ENCODE measurements around the gene MERTK.

Gene MERTK

DNA sequence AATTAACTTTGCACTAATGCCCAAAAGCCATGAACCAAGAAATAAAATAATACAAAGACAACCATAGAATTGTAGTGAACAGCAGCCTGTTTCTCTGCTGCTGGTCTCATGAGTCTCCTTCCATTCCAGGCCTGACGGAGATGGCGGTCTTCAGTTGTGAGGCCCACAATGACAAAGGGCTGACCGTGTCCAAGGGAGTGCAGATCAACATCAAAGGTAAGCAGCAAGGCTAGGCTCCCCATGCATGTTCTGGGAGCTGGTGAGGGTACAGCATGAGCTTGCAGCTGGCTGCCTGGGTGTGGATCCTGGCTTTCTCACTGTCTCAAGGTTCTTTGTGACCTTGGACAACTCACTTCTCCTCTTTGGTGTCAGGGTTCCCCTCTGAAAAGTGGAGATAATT lies 66.7 kb downstream of the MERTK start:
- TF ChIP-seq ZFX (IDR thresholded peaks at IDR 0.05), result no peak
- TF ChIP-seq, protein P1, sequence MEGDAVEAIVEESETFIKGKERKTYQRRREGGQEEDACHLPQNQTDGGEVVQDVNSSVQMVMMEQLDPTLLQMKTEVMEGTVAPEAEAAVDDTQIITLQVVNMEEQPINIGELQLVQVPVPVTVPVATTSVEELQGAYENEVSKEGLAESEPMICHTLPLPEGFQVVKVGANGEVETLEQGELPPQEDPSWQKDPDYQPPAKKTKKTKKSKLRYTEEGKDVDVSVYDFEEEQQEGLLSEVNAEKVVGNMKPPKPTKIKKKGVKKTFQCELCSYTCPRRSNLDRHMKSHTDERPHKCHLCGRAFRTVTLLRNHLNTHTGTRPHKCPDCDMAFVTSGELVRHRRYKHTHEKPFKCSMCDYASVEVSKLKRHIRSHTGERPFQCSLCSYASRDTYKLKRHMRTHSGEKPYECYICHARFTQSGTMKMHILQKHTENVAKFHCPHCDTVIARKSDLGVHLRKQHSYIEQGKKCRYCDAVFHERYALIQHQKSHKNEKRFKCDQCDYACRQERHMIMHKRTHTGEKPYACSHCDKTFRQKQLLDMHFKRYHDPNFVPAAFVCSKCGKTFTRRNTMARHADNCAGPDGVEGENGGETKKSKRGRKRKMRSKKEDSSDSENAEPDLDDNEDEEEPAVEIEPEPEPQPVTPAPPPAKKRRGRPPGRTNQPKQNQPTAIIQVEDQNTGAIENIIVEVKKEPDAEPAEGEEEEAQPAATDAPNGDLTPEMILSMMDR (conservative IDR thresholded peaks at IDR 0.05), result no peak
- H3K27ac ChIP-seq, result no peak overlapping the region

DNA sequence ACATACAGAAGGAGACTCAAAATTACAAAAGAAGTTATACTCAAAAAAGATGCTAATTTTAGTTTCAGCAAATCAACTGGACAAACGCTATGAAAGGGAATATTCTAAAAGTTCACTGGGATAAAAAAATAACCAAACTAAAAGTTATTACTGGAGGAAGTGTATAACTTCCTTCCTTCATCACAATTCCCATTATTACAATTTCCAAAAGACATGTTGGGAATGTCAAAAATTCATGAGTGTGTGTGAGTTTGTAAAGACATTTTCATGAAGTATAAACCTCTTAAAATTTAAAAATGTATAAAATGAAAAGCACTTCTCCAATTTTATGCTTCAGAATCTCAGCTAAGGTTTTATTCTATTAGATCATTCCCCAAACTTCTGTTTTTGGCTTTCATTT lies 67.8 kb downstream of the MERTK start:
- no peak overlapping the region for H3K27ac ChIP-seq
- TF ChIP-seq, protein P1 (conservative IDR thresholded peaks at IDR 0.05), result no peak
- no peak for TF ChIP-seq ZFX (IDR thresholded peaks at IDR 0.05)

DNA sequence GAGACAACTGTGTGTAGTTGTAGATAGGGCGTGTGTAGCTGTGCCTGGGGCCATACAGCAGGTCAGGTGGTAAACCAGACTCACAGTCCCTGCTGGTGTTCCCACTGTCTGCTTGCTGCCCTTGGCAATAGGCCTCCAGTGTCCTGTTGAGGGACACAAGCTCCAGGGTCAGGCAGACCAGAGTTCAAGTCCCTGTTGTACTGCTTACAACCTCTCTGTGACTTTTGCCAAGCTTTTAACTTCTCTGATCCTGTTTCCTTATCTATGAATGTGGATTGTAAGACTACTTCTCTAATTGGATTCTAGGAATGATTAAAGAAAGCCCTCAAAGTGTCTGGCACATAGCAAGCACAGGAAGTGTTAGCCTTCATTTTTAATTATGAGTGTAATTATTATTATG lies 68.6 kb downstream of the MERTK start:
- H3K27ac ChIP-seq, result no peak overlapping the region
- TF ChIP-seq, protein P1 (conservative IDR thresholded peaks at IDR 0.05), result no peak
- TF ChIP-seq ZFX (IDR thresholded peaks at IDR 0.05), result no peak

DNA sequence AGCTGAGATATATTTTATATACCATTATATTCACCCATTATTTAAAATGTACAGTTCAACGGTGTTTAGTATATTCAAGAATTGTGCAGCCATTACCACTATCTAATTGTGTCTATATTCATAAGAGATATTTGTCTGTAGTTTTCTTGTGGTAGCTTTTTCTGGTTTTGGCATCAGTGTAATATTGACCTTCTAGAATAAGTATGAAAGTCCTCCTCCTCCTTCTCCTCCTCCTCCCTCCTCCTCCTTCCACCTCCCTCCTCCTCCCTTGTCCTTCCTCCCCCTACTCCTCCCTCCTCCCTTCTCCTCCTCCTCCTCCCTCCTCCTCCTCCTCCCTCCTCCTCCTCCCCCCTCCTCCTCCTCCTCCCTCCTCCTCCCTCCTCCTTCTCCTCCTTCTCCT lies 72.0 kb downstream of the MERTK start:
- no peak overlapping the region for H3K27ac ChIP-seq
- TF ChIP-seq, protein P1 (conservative IDR thresholded peaks at IDR 0.05), result no peak
- TF ChIP-seq ZFX (IDR thresholded peaks at IDR 0.05), result no peak

DNA sequence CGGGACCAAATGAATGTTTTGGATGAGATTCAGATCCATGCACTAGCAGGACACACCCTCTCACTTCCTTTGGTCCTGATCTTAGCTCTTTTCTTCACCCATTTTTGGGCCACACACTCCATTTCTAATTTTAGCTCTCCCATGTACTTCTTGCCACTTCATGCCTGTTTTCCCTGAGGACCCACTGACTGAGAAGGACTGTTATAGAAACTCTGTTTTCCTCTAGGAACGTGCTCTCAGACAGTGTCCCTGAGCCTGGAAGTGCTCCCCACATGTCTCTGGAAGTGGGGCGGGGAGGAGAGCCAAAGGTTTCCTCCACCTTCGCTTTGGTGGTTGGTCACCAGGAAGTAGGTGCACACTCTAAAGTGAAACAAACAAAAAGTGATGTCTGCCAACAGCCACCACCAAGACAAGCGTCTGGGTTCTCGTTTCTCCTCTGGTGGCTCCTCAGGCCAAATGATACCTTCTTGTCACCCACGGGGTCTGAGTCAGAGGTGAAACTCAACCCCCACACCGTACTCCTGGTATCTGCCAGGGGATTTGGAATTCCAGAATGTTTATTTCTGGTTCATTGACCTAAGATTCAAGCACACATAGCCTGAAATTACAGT lies 74.7 kb downstream of the MERTK start:
- no peak overlapping the region for H3K27ac ChIP-seq
- TF ChIP-seq, protein P1 (conservative IDR thresholded peaks at IDR 0.05), result no peak
- no peak for TF ChIP-seq ZFX (IDR thresholded peaks at IDR 0.05)

DNA sequence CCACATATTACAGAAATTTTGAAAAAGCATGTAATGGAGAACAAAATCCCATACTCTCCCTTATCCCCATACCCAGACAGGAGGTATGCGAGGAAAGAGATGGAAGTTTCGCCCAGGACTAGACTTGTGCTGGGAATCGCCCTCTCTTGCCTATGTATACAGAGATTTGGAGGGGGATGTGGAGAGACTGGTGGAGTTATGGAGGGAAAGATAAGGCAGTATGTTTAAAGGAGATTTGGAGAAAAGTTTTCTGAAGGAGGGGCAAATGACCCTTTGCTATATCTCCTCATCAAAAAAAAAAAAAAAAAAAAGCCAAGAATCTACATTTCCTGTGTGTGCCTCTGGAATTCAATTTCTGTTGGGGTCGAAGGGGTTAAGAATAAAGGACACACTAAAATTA lies 75.3 kb downstream of the MERTK start:
- no peak overlapping the region for H3K27ac ChIP-seq
- TF ChIP-seq ZFX (IDR thresholded peaks at IDR 0.05), result no peak
- TF ChIP-seq, protein P1 (conservative IDR thresholded peaks at IDR 0.05), result no peak

DNA sequence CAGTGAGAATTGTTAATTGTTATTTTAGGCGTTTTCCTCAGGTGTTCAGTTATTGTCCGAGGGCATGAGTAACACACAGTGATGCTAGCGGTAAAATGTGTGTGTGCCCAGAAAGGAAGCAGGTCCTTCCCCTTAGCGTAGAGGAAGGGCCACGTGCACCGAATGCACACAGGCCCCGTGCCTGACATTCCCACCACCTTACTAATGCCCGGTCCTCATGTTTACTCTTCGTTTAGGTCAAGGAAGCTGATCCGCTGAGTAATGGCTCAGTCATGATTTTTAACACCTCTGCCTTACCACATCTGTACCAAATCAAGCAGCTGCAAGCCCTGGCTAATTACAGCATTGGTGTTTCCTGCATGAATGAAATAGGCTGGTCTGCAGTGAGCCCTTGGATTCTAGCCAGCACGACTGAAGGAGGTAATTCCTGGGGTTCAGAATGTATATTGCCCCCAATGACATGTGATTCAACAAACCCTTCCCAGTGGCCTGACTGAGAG lies 76.7 kb downstream of the MERTK start:
- no peak overlapping the region for H3K27ac ChIP-seq
- no peak for TF ChIP-seq ZFX (IDR thresholded peaks at IDR 0.05)
- TF ChIP-seq, protein P1 (conservative IDR thresholded peaks at IDR 0.05), result no peak

All from C4-2B (cell line).